Measurements from ENCODE around the gene HBA2.

DNA sequence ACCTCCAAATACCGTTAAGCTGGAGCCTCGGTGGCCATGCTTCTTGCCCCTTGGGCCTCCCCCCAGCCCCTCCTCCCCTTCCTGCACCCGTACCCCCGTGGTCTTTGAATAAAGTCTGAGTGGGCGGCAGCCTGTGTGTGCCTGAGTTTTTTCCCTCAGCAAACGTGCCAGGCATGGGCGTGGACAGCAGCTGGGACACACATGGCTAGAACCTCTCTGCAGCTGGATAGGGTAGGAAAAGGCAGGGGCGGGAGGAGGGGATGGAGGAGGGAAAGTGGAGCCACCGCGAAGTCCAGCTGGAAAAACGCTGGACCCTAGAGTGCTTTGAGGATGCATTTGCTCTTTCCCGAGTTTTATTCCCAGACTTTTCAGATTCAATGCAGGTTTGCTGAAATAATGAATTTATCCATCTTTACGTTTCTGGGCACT is 4.7 kb downstream of the HBA2 start:
- TF ChIP-seq, protein P1, sequence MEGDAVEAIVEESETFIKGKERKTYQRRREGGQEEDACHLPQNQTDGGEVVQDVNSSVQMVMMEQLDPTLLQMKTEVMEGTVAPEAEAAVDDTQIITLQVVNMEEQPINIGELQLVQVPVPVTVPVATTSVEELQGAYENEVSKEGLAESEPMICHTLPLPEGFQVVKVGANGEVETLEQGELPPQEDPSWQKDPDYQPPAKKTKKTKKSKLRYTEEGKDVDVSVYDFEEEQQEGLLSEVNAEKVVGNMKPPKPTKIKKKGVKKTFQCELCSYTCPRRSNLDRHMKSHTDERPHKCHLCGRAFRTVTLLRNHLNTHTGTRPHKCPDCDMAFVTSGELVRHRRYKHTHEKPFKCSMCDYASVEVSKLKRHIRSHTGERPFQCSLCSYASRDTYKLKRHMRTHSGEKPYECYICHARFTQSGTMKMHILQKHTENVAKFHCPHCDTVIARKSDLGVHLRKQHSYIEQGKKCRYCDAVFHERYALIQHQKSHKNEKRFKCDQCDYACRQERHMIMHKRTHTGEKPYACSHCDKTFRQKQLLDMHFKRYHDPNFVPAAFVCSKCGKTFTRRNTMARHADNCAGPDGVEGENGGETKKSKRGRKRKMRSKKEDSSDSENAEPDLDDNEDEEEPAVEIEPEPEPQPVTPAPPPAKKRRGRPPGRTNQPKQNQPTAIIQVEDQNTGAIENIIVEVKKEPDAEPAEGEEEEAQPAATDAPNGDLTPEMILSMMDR (IDR thresholded peaks at IDR 0.05; ENCODE audit: insufficient read depth, low read length, poor library complexity, severe bottlenecking): no peak
- no peak for TF ChIP-seq EZH2phosphoT487 (conservative IDR thresholded peaks at IDR 0.05; ENCODE audit: low read length)
